Measurements from ENCODE around the gene CARNS1. TPM values are rescaled to one million over a fixed set of nuclear protein-coding genes. Genes with fewer than 3 reads are reported as not detected.

CARNS1 gene
- total and polyA plus RNA-seq, 10 of the 15 experiments (the other 5 are each of a cell fraction or from before 2014, with no cell fraction given) = 0.02 to 0.14 (median 0.10) TPM; not detected in 3

- TF ChIP-seq ZNF217 (IDR thresholded peaks at IDR 0.05) = no peak
- no peak for TF ChIP-seq SREBF2 (IDR thresholded peaks at IDR 0.05; ENCODE audit: low read length)
- peak; percentile 7; the same call in 1 of the 2 replicates for TF ChIP-seq BACH1 (IDR thresholded peaks at IDR 0.05; ENCODE audit: borderline replicate concordance)
- TF ChIP-seq BHLHE40 (IDR thresholded peaks at IDR 0.05; ENCODE audit: borderline replicate concordance in 1 of 2, low read depth in 2 of 2, low read length in 1 of 2) = peak; percentile 42 to 83; a peak in 3 of 4 replicates
- no peak for TF ChIP-seq RELA (IDR thresholded peaks at IDR 0.05; ENCODE audit: borderline replicate concordance, partially characterized antibody)
- TF ChIP-seq EP300 (IDR thresholded peaks at IDR 0.05; ENCODE audit: borderline replicate concordance in 1 of 2, control insufficient read depth in 1 of 2, low read depth in 2 of 2, low read length in 2 of 2) = no peak
- TF ChIP-seq SKIL (IDR thresholded peaks at IDR 0.05; ENCODE audit: low read depth, poor library complexity, severe bottlenecking) = no peak
These were observed 22.9 kb downstream of the CARNS1 start (continued) for GRCh38 chr11:67438158-67438902.
